GM21423 (cell line): Measurements from ENCODE around the gene AP4S1.
A peak's percentile ranks its signal among the peaks of the same experiment; 100 is the strongest.

Experiments used
- ATAC-seq: cut with Tn5 transposase; IDR thresholded peaks from one replicate; pipeline ENCODE4 v1.9.1; 2021; ENCODE audit warnings: mild to moderate bottlenecking, moderate library complexity; ENCODE audit not compliant: unreplicated experiment

Gene AP4S1

DNA sequence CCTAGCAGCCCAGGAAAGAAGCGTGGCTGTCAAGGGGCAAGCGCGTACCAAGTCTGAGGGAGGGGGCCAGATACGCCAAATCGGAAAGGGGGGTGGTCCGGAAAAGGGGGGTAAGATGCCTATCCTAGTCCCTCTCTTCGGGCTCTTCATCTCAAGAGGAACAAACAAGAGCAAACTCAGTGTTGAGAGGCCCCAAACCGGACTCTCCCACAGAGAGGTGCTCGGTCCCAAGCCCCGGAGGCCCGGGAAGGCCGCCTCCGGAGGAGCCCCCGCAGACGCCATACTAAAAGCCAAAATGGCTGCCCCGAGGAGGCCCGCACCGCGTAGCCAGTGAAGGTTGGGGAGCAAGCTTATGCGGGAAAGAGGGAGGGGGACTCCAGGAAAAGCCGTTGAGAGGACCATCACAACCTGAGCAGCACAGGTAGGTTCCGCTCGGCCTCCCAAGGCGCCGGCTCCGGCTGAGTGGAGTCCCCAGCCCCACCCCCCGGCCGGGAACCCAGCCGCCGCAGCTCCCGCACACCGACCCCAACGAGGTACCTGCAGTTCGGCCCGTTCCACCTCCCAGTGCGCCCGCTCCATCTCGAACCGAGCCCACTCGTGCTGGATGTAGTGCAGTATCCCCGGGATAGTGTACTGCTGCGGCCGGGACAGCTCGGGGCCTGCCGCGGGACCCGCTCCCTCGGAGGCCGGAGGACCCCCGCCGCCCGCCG is at the start of gene AP4S1:
AP4S1 (plus strand) TSS at position 283 of the 710 bp plus-strand sequence. CDS start 40,548 bp downstream, outside the sequence.
- ATAC-seq = no peak

DNA sequence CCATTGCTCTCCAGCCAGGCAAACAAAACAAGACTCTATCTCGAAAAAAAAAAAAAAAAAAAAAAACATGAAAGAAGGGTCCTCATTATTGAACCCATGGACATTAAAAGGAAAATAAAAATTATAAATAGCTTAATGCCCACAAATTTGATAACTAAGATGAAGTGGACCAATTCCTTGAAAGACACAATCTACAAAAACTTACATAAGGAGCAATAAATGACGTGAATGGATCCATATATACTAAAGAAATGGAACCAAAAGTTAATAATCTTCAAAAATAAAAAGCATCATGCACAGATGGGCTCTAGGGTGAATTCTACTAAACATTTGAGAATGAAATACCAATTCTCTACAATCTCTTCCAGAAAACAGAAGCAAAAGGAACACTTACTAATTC is 47.7 kb upstream of the AP4S1 start:
- no peak for ATAC-seq

DNA sequence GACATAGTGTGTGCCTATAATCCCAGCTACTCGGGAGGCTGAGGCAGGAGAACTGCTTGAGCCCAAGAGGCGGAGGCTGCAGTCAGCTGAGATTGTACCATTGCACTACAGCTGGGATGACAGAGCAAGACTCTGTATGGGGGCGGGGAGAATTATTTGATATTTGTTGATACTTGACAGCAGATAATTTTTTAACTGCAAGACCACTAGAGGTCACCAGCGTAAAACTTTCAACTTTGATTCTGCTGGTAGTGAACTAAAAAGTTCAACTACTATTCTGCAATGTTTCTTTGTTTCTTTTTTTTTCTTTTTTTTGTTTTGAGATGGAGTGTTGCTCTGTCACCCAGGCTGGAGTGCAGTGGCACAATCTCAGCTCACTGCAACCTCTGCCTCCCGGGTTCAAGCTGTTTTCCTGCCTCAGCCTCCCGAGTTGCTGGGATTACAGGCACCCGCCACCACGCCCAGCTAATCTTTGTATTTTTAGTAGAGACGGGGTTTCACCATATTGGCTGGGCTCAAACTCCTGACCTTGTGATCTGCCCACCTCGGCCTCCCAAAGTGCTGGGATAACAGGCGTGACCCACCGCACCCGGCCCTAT is 45.2 kb upstream of the AP4S1 start:
- ATAC-seq = peak; percentile 55

- ATAC-seq = no peak
Measured at GRCh38 chr14:30980980-30981379, 44.5 kb upstream of the AP4S1 start.

GRCh38 chr14:30982533-30982932 is 42.9 kb upstream of the AP4S1 start:
- ATAC-seq = no peak

DNA sequence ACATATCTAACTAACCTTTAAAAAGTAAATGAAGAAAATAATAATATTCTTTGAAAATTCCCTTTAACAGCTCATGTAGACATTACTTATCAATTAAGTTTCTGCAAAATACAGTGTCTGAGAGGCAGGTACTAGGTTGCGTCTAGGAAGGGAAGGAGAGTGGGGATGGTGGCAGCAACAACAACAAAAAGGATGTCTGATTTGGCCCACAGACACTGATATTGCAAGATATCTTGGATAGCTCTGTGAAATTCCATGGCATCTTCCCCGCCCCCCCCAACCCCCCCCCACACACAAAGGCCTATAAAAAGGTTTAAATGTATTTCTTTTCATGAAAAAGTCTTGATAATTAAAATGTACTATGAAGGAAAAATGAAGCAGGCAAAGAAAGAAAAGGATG is 41.6 kb upstream of the AP4S1 start:
- no peak for ATAC-seq

DNA sequence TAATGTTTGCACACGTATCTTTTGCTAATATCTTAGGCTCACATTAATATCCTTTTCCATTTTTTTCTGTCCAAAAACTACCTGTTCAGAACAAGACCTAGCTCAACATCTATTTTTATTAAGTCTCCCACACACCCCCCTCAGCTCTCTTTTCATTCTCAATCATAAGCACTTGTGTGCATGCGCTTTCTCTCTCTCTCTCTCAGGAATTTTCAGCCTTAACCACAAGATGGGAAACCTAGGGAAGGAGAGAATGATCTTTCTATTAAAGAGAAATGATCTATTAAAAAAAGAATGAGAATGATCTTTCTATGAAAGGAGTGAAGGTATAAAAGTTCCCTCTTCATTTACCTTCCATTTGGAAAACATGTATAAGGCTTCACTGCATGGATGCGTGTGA is 39.7 kb upstream of the AP4S1 start:
- no peak for ATAC-seq

DNA sequence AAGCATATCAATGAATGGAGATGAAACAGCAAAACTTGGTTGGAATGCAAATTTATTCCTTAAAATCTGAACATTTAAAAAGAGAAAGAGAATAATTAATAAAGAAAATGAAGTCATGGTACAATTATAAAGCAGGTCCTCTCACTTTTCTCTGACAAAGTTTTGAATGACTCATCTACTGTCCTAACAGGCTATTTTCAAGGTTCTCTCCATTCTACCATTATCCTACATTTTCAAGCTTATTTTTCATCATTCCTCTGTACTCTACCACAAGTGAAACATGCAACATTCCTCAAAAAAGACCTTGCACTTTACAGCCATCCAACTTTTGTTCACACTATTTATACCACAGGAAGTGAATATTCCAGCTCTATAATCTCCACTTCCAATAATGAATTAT is 36.9 kb upstream of the AP4S1 start:
- ATAC-seq = no peak

DNA sequence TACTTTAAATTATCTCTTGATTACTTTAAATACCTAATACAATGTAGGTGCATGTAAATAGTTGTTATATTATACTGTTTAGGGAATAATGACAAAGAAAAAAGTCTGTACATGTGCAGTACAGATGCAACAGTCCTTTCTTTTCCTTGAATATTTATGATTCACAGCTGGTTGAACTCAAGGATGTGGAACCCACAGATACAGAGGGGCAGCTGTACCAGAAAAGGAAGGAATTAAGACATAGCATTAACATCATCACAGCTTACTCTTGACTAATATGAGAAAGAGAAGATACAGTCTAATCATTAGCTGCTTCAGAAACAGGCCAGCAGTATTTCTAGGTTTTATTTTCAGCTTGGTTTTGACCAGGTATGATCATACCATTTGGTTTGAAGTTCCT is 34.7 kb upstream of the AP4S1 start:
- ATAC-seq = no peak

DNA sequence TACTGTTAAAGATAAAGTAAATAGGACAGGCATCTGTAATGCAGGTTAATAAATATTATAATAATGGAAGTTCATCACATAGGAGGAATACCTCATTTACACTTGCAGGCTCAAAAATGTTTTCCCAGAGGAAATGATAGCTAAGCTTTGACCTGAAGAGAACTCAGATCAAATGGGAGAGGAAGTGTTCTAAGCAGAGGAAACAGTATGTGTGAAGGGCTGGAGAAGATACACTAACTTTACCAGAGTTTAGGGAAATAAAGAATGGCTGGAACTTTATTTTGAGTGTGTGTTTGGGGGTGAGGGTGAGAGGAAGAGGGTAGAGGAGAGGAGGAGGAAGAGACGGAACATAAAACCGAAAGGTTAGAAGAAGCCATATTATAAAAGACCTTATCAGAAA is 34.0 kb upstream of the AP4S1 start:
- no peak for ATAC-seq

GRCh38 chr14:30993071-30993470 is 32.4 kb upstream of the AP4S1 start:
- no peak for ATAC-seq

- peak; percentile 63 for ATAC-seq
Measured at GRCh38 chr14:30994681-30995620, 30.5 kb upstream of the AP4S1 start.

- no peak for ATAC-seq
Measured at GRCh38 chr14:30995689-30996088, 29.8 kb upstream of the AP4S1 start.

DNA sequence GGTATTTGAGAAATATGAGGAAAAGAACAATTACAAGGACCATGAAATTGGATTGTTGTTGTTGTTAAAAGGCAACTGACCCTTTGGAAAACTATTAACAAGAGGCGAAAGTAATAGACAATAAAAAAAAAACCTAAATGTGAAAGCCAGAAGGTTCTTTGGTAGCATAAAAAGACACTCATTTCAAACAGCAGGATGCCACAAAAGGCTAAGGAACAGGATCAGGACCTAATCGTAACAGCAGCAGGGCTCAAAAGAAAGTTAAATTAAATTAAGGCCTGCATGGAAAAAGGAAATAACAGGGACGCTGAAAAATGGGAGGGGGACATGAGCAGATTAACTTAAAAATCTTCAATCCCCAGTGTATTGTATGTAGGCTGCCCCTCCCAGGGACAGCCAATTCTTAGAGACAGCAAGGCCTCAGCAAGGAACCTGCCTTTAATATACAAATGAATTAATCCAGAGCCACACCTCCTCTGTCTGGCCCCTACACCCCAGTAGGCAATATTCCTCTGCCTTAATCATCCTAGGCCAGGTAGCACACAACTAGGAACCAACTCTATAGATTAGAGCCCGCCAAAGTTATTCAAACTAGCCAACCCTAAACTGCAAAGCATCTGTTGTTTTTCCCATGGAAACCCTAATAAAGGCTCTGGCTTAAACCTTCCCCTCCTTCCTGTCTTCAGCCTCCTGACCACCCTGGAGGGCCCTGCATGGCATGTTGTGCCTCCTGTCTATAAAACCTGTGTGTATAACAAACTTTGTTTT is 28.4 kb upstream of the AP4S1 start:
- no peak for ATAC-seq

- no peak for ATAC-seq
Measured at GRCh38 chr14:30998100-30998706, 27.2 kb upstream of the AP4S1 start.

- ATAC-seq = no peak
Measured at GRCh38 chr14:30999038-30999773, 26.2 kb upstream of the AP4S1 start.

GRCh38 chr14:31000629-31001338 is 24.7 kb upstream of the AP4S1 start:
- ATAC-seq = no peak

DNA sequence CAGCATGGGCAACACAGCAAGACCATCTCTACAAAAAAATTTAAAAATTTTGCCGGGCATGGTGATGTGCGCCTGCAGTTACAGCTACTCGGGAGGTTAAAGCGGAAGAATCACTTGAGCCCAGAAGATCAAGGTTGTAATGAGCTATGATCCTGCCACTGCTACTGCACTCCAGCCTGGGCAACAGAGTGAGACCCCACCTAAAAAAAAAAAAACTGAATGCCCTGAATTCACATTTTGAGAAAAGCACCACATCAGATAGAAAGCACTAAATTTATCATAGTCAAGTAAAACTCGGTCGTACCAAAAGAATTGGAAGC is 24.1 kb upstream of the AP4S1 start:
- ATAC-seq = no peak

DNA sequence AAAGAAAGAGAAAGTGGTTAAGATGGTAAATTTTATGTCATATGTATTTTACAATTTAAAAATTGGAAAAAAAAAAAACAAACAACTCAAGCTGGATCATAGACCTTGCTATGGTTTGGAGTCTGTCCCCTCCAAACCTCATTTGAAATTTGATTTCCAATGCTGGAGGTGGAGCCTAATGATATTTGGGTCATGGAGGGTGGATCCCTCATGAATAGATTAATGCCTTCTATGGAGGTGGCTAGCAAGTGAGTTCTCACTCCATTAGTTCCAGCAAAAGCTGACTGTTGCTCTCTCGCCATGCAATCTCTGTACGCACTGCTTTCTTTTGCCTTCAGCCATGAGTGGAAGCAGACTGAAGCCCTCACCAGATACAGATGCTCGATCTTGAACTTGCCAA is 22.2 kb upstream of the AP4S1 start:
- no peak for ATAC-seq
